SK-N-SH treated with all-trans-retinoic acid at 6 μM for 48 hours (cell line): ENCODE data around the gene TSNAX.
A peak's percentile ranks its signal among the peaks of the same experiment; 100 is the strongest.

Experiments used
- ATAC-seq: fragments of 200-7000 bp; cut with Tn5 transposase; 3 replicates; pipeline ENCODE4 v1.9.1; 2020; ENCODE audit warnings: mild to moderate bottlenecking, moderate library complexity
- ARNTL ChIP-seq: fragments of 450-650 bp; formaldehyde crosslinking; IDR thresholded peaks from 2 replicates; pipeline ENCODE4 v1.5.0; 2020; ENCODE audit warnings: low read depth, mild to moderate bottlenecking, moderate library complexity, borderline replicate concordance
- BACH2 ChIP-seq: fragments of 250-450 bp; sonication (Bioruptor Pico); IDR thresholded peaks from 2 replicates; pipeline ENCODE4 v1.9.0; 2021; ENCODE audit warnings: mild to moderate bottlenecking, borderline replicate concordance
- CREB5 ChIP-seq: fragments of 250-450 bp; sonication (Bioruptor Pico); IDR thresholded peaks from 2 replicates; pipeline ENCODE4 v1.5.1; 2020; ENCODE audit warnings: low read depth, mild to moderate bottlenecking, moderate library complexity
- GLIS3 ChIP-seq: fragments of 250-450 bp; sonication (Bioruptor Pico); IDR thresholded peaks from 2 replicates; pipeline ENCODE4 v1.5.0; 2020; ENCODE audit warnings: mild to moderate bottlenecking, moderate library complexity
- ISL1 ChIP-seq: fragments of 250-450 bp; sonication (Bioruptor Pico); IDR thresholded peaks from 2 replicates; pipeline ENCODE4 v2.1.2; 2022; ENCODE audit warnings: mild to moderate bottlenecking, moderate library complexity
- OSR1 ChIP-seq: fragments of 250-450 bp; sonication (Bioruptor Pico); IDR thresholded peaks from 2 replicates; pipeline ENCODE4 v1.8.0; 2022; ENCODE audit warnings: moderate library complexity, mild to moderate bottlenecking, inconsistent platforms
- PPARA ChIP-seq: fragments of 250-450 bp; sonication (Bioruptor Pico); IDR thresholded peaks from 2 replicates; pipeline ENCODE4 v1.5.0; 2020; ENCODE audit warnings: mild to moderate bottlenecking, borderline replicate concordance
- RARB ChIP-seq: fragments of 250-450 bp; sonication (Bioruptor Pico); IDR thresholded peaks from 2 replicates; pipeline ENCODE4 v1.8.0; 2021; ENCODE audit warnings: mild to moderate bottlenecking, moderate library complexity
- SNAI2 ChIP-seq: fragments of 250-450 bp; sonication (Bioruptor Pico); IDR thresholded peaks from 2 replicates; pipeline ENCODE4 v1.5.0; 2020; ENCODE audit warnings: mild to moderate bottlenecking, moderate library complexity
- TSHZ2 ChIP-seq: fragments of 250-450 bp; sonication (Bioruptor Pico); IDR thresholded peaks from 2 replicates; pipeline ENCODE4 v1.5.0; 2020; ENCODE audit warnings: mild to moderate bottlenecking, moderate library complexity
- ZC3H10 ChIP-seq: fragments of 250-450 bp; sonication (Bioruptor Pico); IDR thresholded peaks from 2 replicates; pipeline ENCODE4 v1.5.1; 2021; ENCODE audit warnings: mild to moderate bottlenecking, moderate library complexity
- ZFP3 ChIP-seq: fragments of 250-450 bp; sonication (Bioruptor Pico); IDR thresholded peaks from 2 replicates; pipeline ENCODE4 v1.5.0; 2020; ENCODE audit warnings: mild to moderate bottlenecking, moderate library complexity
- ZFP30 ChIP-seq: fragments of 450-650 bp; formaldehyde crosslinking; IDR thresholded peaks from 2 replicates; pipeline ENCODE4 v1.5.0; 2022; ENCODE audit warnings: mild to moderate bottlenecking, moderate library complexity
- ZNF565 ChIP-seq: fragments of 450-650 bp; formaldehyde crosslinking; conservative IDR thresholded peaks from 2 replicates; pipeline ENCODE4 v1.5.0; 2020; ENCODE audit warnings: low read depth, mild to moderate bottlenecking, moderate library complexity
- ZNF70 ChIP-seq: fragments of 450-650 bp; formaldehyde crosslinking; IDR thresholded peaks from 2 replicates; pipeline ENCODE4 v1.5.0; 2020; ENCODE audit warnings: mild to moderate bottlenecking, moderate library complexity
- ZNF8 ChIP-seq: fragments of 450-650 bp; formaldehyde crosslinking; IDR thresholded peaks from 2 replicates; pipeline ENCODE4 v1.5.0; 2020; ENCODE audit warnings: mild to moderate bottlenecking, moderate library complexity
- TF ChIP-seq, protein P1 (sequence below): fragments of 250-450 bp; sonication (Bioruptor Pico); IDR thresholded peaks from 2 replicates; pipeline ENCODE4 v1.8.0; 2020; ENCODE audit warnings: mild to moderate bottlenecking, moderate library complexity, borderline replicate concordance
- TF ChIP-seq, protein P2 (sequence below): fragments of 250-450 bp; sonication (Bioruptor Pico); IDR thresholded peaks from 2 replicates; pipeline ENCODE4 v1.5.1; 2021; ENCODE audit warnings: mild to moderate bottlenecking, moderate library complexity
- TF ChIP-seq, protein P3 (sequence below): fragments of 250-450 bp; sonication (Bioruptor Pico); IDR thresholded peaks from 2 replicates; pipeline ENCODE4 v1.8.0; 2021; ENCODE audit warnings: low read depth, mild to moderate bottlenecking, moderate library complexity, borderline replicate concordance

Gene TSNAX

DNA sequence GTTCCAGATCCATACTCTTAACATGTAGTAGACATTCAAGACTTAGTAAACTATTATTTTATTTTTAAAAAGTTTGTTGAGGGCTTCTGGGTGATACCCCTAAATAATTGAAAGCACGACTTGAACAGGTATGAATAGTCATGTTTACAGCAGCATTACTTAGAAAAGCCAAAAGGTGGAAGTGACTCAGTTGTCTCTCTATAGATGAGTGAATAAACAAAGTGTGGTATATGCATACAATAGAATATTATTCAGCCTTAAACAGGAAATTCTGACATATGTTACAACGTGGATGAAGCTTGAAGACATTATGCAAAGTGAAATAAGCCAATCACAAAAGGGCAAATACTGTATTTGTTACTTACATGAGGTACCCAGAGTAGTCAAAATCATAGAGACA, 26.5 kb downstream of the TSNAX start:
- ATAC-seq = no peak
- TF ChIP-seq ZNF8 (CRISPR knock-in tag) = no peak
- TF ChIP-seq PPARA (CRISPR knock-in tag) = no peak
- no peak for TF ChIP-seq OSR1 (CRISPR knock-in tag)
- TF ChIP-seq ARNTL = no peak
- no peak for TF ChIP-seq ZNF565 (CRISPR knock-in tag)
- no peak for TF ChIP-seq BACH2
- no peak for TF ChIP-seq TSHZ2 (CRISPR knock-in tag)
- TF ChIP-seq CREB5 (CRISPR knock-in tag) = no peak
- TF ChIP-seq SNAI2 (CRISPR knock-in tag) = no peak
- TF ChIP-seq ZFP3 = no peak
- TF ChIP-seq, protein P1, sequence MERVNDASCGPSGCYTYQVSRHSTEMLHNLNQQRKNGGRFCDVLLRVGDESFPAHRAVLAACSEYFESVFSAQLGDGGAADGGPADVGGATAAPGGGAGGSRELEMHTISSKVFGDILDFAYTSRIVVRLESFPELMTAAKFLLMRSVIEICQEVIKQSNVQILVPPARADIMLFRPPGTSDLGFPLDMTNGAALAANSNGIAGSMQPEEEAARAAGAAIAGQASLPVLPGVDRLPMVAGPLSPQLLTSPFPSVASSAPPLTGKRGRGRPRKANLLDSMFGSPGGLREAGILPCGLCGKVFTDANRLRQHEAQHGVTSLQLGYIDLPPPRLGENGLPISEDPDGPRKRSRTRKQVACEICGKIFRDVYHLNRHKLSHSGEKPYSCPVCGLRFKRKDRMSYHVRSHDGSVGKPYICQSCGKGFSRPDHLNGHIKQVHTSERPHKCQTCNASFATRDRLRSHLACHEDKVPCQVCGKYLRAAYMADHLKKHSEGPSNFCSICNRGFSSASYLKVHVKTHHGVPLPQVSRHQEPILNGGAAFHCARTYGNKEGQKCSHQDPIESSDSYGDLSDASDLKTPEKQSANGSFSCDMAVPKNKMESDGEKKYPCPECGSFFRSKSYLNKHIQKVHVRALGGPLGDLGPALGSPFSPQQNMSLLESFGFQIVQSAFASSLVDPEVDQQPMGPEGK (CRISPR knock-in tag) = no peak
- TF ChIP-seq RARB = no peak
- TF ChIP-seq, protein P2, sequence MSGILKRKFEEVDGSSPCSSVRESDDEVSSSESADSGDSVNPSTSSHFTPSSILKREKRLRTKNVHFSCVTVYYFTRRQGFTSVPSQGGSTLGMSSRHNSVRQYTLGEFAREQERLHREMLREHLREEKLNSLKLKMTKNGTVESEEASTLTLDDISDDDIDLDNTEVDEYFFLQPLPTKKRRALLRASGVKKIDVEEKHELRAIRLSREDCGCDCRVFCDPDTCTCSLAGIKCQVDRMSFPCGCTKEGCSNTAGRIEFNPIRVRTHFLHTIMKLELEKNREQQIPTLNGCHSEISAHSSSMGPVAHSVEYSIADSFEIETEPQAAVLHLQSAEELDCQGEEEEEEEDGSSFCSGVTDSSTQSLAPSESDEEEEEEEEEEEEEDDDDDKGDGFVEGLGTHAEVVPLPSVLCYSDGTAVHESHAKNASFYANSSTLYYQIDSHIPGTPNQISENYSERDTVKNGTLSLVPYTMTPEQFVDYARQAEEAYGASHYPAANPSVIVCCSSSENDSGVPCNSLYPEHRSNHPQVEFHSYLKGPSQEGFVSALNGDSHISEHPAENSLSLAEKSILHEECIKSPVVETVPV = no peak
- TF ChIP-seq, protein P3, sequence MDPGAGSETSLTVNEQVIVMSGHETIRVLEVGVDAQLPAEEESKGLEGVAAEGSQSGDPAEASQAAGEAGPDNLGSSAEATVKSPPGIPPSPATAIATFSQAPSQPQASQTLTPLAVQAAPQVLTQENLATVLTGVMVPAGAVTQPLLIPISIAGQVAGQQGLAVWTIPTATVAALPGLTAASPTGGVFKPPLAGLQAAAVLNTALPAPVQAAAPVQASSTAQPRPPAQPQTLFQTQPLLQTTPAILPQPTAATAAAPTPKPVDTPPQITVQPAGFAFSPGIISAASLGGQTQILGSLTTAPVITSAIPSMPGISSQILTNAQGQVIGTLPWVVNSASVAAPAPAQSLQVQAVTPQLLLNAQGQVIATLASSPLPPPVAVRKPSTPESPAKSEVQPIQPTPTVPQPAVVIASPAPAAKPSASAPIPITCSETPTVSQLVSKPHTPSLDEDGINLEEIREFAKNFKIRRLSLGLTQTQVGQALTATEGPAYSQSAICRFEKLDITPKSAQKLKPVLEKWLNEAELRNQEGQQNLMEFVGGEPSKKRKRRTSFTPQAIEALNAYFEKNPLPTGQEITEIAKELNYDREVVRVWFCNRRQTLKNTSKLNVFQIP (CRISPR knock-in tag) = no peak

- peak; percentile 25; the same call in 2 of the 3 replicates for ATAC-seq
- no peak for TF ChIP-seq GLIS3
- no peak for TF ChIP-seq ISL1 (CRISPR knock-in tag)
- no peak for TF ChIP-seq ARNTL
- no peak for TF ChIP-seq BACH2
- TF ChIP-seq ZNF8 (CRISPR knock-in tag) = no peak
- TF ChIP-seq ZFP30 (CRISPR knock-in tag) = no peak
- TF ChIP-seq ZC3H10 (CRISPR knock-in tag) = no peak
- no peak for TF ChIP-seq ZNF70 (CRISPR knock-in tag)
- no peak for TF ChIP-seq TSHZ2 (CRISPR knock-in tag)
- TF ChIP-seq, protein P2 = no peak
These were observed 28.9 kb downstream of the TSNAX start for GRCh38 chr1:231557411-231557810.
